Panc1 (cell line): ENCODE measurements around the gene SLC1A3.

ENCODE experiments used
- POLR2AphosphoS5 ChIP-seq: IDR thresholded peaks from 2 replicates; pipeline ENCODE4 v1.6.1; 2012; ENCODE audit warnings: mild to moderate bottlenecking, low read depth, low read length, moderate library complexity
- SIN3A ChIP-seq: IDR thresholded peaks from 2 replicates; pipeline ENCODE4 v1.6.1; 2012; ENCODE audit warnings: low read depth, mild to moderate bottlenecking, low read length, moderate library complexity, borderline replicate concordance; ENCODE audit not compliant: insufficient read depth
- TF ChIP-seq, protein P1 (sequence below): fragments of 450-650 bp; IDR thresholded peaks from 2 replicates; pipeline ENCODE4 v1.5.1; 2017; ENCODE audit warnings: mild to moderate bottlenecking

DNA sequence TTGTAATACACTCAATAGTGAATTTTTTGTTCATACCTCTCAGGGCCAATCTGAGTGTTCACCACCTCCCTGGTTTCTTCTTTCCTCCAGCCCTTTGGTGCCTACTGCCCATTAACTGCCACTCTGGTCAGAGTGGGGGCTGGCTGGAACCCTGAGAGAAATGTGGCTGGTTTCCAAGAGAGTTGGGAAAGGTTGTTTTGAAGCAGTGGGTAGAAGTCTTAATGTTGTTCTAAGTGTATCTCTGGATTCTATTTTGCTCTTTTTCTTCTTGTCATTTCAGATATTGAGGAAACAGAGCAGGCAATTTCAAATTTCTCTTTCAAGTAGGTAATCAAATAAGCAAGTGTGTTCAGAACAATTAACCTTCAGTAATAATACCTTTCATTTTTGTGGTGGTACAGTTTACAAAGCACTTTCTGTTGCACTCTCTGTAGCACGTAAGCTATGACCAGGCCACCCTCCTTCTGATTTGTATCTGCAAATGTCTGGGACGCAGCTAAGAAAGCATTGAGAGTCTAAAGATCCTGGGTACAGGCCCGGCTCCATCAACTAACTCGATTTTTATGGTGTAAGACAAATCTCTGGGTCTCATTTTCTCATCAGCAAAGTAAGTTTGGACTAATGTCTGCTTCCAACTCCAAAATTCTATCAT lies 8.4 kb downstream of the SLC1A3 start:
- TF ChIP-seq, protein P1, sequence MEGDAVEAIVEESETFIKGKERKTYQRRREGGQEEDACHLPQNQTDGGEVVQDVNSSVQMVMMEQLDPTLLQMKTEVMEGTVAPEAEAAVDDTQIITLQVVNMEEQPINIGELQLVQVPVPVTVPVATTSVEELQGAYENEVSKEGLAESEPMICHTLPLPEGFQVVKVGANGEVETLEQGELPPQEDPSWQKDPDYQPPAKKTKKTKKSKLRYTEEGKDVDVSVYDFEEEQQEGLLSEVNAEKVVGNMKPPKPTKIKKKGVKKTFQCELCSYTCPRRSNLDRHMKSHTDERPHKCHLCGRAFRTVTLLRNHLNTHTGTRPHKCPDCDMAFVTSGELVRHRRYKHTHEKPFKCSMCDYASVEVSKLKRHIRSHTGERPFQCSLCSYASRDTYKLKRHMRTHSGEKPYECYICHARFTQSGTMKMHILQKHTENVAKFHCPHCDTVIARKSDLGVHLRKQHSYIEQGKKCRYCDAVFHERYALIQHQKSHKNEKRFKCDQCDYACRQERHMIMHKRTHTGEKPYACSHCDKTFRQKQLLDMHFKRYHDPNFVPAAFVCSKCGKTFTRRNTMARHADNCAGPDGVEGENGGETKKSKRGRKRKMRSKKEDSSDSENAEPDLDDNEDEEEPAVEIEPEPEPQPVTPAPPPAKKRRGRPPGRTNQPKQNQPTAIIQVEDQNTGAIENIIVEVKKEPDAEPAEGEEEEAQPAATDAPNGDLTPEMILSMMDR, result no peak
- TF ChIP-seq POLR2AphosphoS5, result no peak
- TF ChIP-seq SIN3A, result no peak
